ENCODE results near the gene ABHD6. TPM values are rescaled to one million over a fixed set of nuclear protein-coding genes. Genes with fewer than 3 reads are reported as not detected.

The ABHD6 gene
- total RNA-seq, 1 donor from 2014 or later = 3.0 TPM

DNA sequence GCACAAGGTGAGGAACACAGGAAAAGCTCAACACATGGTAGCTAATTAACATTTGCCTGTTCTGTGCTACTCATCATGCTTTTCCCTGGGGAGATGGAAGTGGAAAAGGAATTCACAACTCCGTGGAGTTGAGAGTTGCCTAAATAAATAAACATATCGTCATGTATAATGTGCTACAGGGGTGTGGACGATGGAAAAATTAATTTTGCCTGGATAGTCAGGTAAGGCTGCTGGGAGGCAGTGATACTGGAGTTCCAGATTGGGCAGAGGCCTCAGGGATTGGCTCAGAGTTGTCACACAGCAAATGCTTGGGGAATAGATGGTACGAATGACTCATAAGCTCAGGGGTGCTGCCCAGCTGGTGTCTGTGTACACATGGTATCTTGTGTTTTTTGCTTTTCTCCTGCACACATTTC is 3.1 kb upstream of the ABHD6 start:
- Mint-ChIP-seq H3K27ac (ENCODE audit: unreplicated experiment) (no peak overlapping the region), H3K9me3 (ENCODE audit: unreplicated experiment) (no peaks in the 10 kb centered on the region), H3K4me1 (ENCODE audit: unreplicated experiment) (peaks cover 13% of the 10 kb centered on the region), H3K4me3 (ENCODE audit: unreplicated experiment) (no peak overlapping the region), H3K27me3 (ENCODE audit: unreplicated experiment) (peaks cover 9% of the 10 kb centered on the region), H3K36me3 (ENCODE audit: low read depth, unreplicated experiment) (no peaks in the 10 kb centered on the region)
- TF ChIP-seq, protein P1, sequence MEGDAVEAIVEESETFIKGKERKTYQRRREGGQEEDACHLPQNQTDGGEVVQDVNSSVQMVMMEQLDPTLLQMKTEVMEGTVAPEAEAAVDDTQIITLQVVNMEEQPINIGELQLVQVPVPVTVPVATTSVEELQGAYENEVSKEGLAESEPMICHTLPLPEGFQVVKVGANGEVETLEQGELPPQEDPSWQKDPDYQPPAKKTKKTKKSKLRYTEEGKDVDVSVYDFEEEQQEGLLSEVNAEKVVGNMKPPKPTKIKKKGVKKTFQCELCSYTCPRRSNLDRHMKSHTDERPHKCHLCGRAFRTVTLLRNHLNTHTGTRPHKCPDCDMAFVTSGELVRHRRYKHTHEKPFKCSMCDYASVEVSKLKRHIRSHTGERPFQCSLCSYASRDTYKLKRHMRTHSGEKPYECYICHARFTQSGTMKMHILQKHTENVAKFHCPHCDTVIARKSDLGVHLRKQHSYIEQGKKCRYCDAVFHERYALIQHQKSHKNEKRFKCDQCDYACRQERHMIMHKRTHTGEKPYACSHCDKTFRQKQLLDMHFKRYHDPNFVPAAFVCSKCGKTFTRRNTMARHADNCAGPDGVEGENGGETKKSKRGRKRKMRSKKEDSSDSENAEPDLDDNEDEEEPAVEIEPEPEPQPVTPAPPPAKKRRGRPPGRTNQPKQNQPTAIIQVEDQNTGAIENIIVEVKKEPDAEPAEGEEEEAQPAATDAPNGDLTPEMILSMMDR (IDR thresholded peaks at IDR 0.05; ENCODE audit: unreplicated experiment) = no peak
- no peak for DNase-seq (ENCODE audit: low spot score)

DNA sequence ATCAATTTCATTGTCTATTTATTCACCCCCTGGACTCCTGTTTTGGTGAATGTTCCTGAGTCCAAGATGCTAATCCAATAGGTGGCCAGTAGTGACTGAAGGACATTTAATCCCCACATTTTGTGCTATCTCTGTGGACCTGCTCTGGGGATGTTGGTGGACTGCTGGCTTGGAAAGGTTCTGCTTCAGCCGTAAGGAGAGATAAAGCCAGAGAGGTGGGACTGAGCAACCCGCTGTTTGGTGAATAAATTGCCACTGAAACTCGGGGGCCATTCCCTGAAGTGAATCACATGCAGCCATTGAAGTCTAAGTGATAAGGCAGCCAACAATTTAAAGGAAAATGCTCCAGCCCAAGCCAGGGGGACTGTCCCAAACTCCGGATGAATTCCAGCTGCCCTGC is 1.6 kb upstream of the ABHD6 start:
- peaks cover 9% of the 10 kb centered on the region for H3K27me3 Mint-ChIP-seq (ENCODE audit: unreplicated experiment)
- DNase-seq (ENCODE audit: low spot score) = no peak
- H3K4me1 Mint-ChIP-seq (ENCODE audit: unreplicated experiment) = peaks cover 11% of the 10 kb centered on the region
- H3K27ac Mint-ChIP-seq (ENCODE audit: unreplicated experiment) = no peak overlapping the region
- no peaks in the 10 kb centered on the region for H3K36me3 Mint-ChIP-seq (ENCODE audit: low read depth, unreplicated experiment)
- H3K9me3 Mint-ChIP-seq (ENCODE audit: unreplicated experiment) = no peaks in the 10 kb centered on the region
- TF ChIP-seq, protein P1 (IDR thresholded peaks at IDR 0.05; ENCODE audit: unreplicated experiment) = no peak
- H3K4me3 Mint-ChIP-seq (ENCODE audit: unreplicated experiment) = peak overlapping the region; percentile 54

DNA sequence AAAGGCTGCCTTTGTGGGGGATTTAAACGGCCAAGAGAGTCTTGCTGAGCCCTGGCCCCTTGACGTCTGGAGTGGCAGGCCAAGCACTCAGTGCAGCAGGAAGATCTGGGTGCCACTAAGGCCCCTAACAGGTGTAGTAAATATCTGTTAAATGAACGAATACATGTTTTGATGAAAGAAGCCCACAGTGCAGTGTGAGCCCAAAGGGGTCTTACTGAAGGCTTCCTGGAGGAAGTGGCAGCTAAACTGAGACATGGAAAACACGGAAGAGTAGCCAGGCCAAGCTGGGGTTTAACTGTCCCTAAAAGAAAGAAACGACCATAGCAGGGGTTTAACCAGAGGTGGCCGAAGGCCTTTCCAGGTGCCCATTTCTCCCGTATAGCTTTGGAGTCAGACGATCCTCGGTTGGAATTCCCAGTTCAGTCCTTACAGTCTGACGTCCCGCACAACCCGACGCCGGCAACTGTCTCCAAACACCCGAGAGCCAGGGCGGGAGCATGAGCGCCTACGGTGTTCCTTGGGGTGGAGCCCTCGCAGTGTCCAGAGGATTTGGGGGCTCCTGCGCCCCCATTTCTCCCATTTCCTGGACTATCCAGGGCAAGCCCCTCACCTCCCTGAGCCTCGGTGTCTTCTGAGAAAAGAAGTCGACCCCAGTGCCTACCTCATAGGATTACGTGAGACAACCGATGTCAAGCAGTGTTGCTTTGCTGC is 910 bp upstream of the ABHD6 start:
- DNase-seq (ENCODE audit: low spot score) = peak; percentile 18
- TF ChIP-seq, protein P1 (IDR thresholded peaks at IDR 0.05; ENCODE audit: unreplicated experiment) = no peak
- Mint-ChIP-seq H3K27me3 (ENCODE audit: unreplicated experiment) (peaks cover 9% of the 10 kb centered on the region), H3K4me1 (ENCODE audit: unreplicated experiment) (peaks cover 8% of the 10 kb centered on the region), H3K4me3 (ENCODE audit: unreplicated experiment) (peak overlapping the region; percentile 91), H3K36me3 (ENCODE audit: low read depth, unreplicated experiment) (no peaks in the 10 kb centered on the region), H3K27ac (ENCODE audit: unreplicated experiment) (no peak overlapping the region), H3K9me3 (ENCODE audit: unreplicated experiment) (no peaks in the 10 kb centered on the region)

DNA sequence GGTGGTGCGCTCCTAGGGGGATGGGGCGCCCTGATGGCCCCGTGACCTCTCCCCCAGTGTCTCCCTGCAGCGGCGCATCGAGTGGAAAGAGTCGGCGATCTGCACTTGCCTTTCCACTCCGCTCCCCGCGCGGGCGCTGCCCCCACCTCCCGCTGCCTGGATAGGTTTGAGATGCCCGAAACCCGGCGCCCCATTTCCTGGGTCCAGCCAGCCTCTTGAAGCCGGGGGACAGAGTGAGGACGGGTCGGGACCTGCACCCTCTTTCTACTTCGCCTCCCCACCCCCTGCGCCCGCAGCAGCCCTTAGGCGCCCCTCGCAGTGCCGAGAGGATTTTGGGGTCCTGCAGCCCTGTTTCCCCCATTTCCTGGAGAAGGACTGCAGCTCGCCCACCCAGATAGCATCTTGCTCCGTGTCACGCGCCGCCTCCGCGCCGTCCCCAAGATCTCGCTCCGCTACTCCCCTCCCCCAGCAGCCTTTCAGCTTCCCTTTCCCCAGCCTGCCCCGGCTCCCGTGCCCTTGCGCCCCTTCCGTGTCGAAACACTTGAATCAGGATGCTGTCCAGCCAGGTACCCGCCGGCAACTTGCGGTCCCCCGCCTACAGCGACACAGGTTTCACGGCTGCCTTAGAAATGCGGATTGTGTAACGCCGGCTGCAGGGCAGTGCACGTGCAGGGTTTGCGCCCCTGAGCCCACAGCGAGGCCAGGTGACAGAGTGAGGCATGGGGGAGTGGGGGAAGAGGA is 519 bp downstream of the ABHD6 start:
- Mint-ChIP-seq H3K4me3 (ENCODE audit: unreplicated experiment) (peak overlapping the region; percentile 91), H3K9me3 (ENCODE audit: unreplicated experiment) (no peaks in the 10 kb centered on the region), H3K36me3 (ENCODE audit: low read depth, unreplicated experiment) (no peaks in the 10 kb centered on the region), H3K27me3 (ENCODE audit: unreplicated experiment) (peaks cover 5% of the 10 kb centered on the region), H3K4me1 (ENCODE audit: unreplicated experiment) (peaks cover 7% of the 10 kb centered on the region), H3K27ac (ENCODE audit: unreplicated experiment) (no peak overlapping the region)
- TF ChIP-seq, protein P1 (IDR thresholded peaks at IDR 0.05; ENCODE audit: unreplicated experiment) = no peak
- DNase-seq (ENCODE audit: low spot score) = peak; percentile 23

- peaks cover 5% of the 10 kb centered on the region for H3K27me3 Mint-ChIP-seq (ENCODE audit: unreplicated experiment)
- TF ChIP-seq, protein P1 (IDR thresholded peaks at IDR 0.05; ENCODE audit: unreplicated experiment) = no peak
- H3K36me3 Mint-ChIP-seq (ENCODE audit: low read depth, unreplicated experiment) = no peaks in the 10 kb centered on the region
- no peaks in the 10 kb centered on the region for H3K9me3 Mint-ChIP-seq (ENCODE audit: unreplicated experiment)
- peaks cover 7% of the 10 kb centered on the region for H3K4me1 Mint-ChIP-seq (ENCODE audit: unreplicated experiment)
- H3K4me3 Mint-ChIP-seq (ENCODE audit: unreplicated experiment) = peak overlapping the region; percentile 91
- no peak for DNase-seq (ENCODE audit: low spot score)
- no peak overlapping the region for H3K27ac Mint-ChIP-seq (ENCODE audit: unreplicated experiment)
Measured at GRCh38 chr3:58238830-58239229, 1.2 kb downstream of the ABHD6 start.
